ENCODE measurements around the gene TBC1D22A. TPM values are rescaled to one million over a fixed set of nuclear protein-coding genes. Genes with fewer than 3 reads are reported as not detected.

TBC1D22A gene
- total RNA-seq, 1 donor from 2014 or later: 24.2 TPM

- DNase-seq (ENCODE audit: low read depth): no peak
- Histone ChIP-seq H3K4me3 (ENCODE audit: insufficient read depth, low read depth, low read length) (no peak overlapping the region), H3K4me1 (ENCODE audit: insufficient read depth, low read length) (no peaks in the 10 kb centered on the region), H2AFZ (ENCODE audit: low read depth, low read length) (no peak overlapping the region), H4K20me1 (ENCODE audit: insufficient read depth, low read length) (peaks cover 30% of the 10 kb centered on the region), H3K79me2 (ENCODE audit: insufficient read depth, low read length) (no peaks in the 10 kb centered on the region), H3K9ac (ENCODE audit: low read length) (no peak overlapping the region), H3K27me3 (ENCODE audit: insufficient read depth, low read length) (no peaks in the 10 kb centered on the region), H3K9me3 (ENCODE audit: insufficient read depth, low read depth, low read length) (no peaks in the 10 kb centered on the region), H3K27ac (ENCODE audit: low read depth, low read length) (no peak overlapping the region), H3K36me3 (ENCODE audit: insufficient read depth, low read length) (no peaks in the 10 kb centered on the region), H3K4me2 (ENCODE audit: low read length) (no peak overlapping the region)
- no peak overlapping the region for H3K4me3 Mint-ChIP-seq (ENCODE audit: unreplicated experiment)
- H3K9me3 Mint-ChIP-seq (ENCODE audit: unreplicated experiment): no peaks in the 10 kb centered on the region
- H3K36me3 Mint-ChIP-seq (ENCODE audit: low read depth, unreplicated experiment): peaks cover 11% of the 10 kb centered on the region
- H3K4me1 Mint-ChIP-seq (ENCODE audit: low read depth, unreplicated experiment): peaks cover 2% of the 10 kb centered on the region
- no peak overlapping the region for H3K27ac Mint-ChIP-seq (ENCODE audit: unreplicated experiment)
- H3K27me3 Mint-ChIP-seq (ENCODE audit: low read depth, unreplicated experiment): no peaks in the 10 kb centered on the region
- TF ChIP-seq EZH2 (IDR thresholded peaks at IDR 0.05; ENCODE audit: insufficient read depth, low read length): no peak
- no peak for TF ChIP-seq CTCF (IDR thresholded peaks at IDR 0.05; ENCODE audit: insufficient read depth, low read depth, low read length)
- no peak for FAIRE-seq
Measured at GRCh38 chr22:46956498-46957215, 194.2 kb downstream of the TBC1D22A start.

- Histone ChIP-seq H3K4me2 (ENCODE audit: low read length) (no peak overlapping the region), H3K27me3 (ENCODE audit: insufficient read depth, low read length) (no peaks in the 10 kb centered on the region), H2AFZ (ENCODE audit: low read depth, low read length) (no peak overlapping the region), H3K36me3 (ENCODE audit: insufficient read depth, low read length) (no peaks in the 10 kb centered on the region), H4K20me1 (ENCODE audit: insufficient read depth, low read length) (peaks cover 31% of the 10 kb centered on the region), H3K79me2 (ENCODE audit: insufficient read depth, low read length) (no peaks in the 10 kb centered on the region), H3K9ac (ENCODE audit: low read length) (no peak overlapping the region), H3K4me1 (ENCODE audit: insufficient read depth, low read length) (no peaks in the 10 kb centered on the region), H3K27ac (ENCODE audit: low read depth, low read length) (no peak overlapping the region), H3K4me3 (ENCODE audit: insufficient read depth, low read depth, low read length) (no peak overlapping the region), H3K9me3 (ENCODE audit: insufficient read depth, low read depth, low read length) (no peaks in the 10 kb centered on the region)
- Mint-ChIP-seq H3K4me3 (ENCODE audit: unreplicated experiment) (no peak overlapping the region), H3K27ac (ENCODE audit: unreplicated experiment) (no peak overlapping the region), H3K9me3 (ENCODE audit: unreplicated experiment) (no peaks in the 10 kb centered on the region), H3K4me1 (ENCODE audit: low read depth, unreplicated experiment) (peaks cover 2% of the 10 kb centered on the region), H3K36me3 (ENCODE audit: low read depth, unreplicated experiment) (peaks cover 8% of the 10 kb centered on the region), H3K27me3 (ENCODE audit: low read depth, unreplicated experiment) (no peaks in the 10 kb centered on the region)
- FAIRE-seq (no peak), DNase-seq (ENCODE audit: low read depth) (no peak)
- TF ChIP-seq CTCF (IDR thresholded peaks at IDR 0.05; ENCODE audit: insufficient read depth, low read depth, low read length) (no peak), EZH2 (IDR thresholded peaks at IDR 0.05; ENCODE audit: insufficient read depth, low read length) (no peak)
Measured at GRCh38 chr22:46957521-46957920, 195.1 kb downstream of the TBC1D22A start.

- peaks cover 5% of the 10 kb centered on the region for H3K36me3 Mint-ChIP-seq (ENCODE audit: low read depth, unreplicated experiment)
- H4K20me1 ChIP-seq (ENCODE audit: insufficient read depth, low read length): peaks cover 26% of the 10 kb centered on the region
- no peaks in the 10 kb centered on the region for H3K36me3 ChIP-seq (ENCODE audit: insufficient read depth, low read length)
- H3K9me3 Mint-ChIP-seq (ENCODE audit: unreplicated experiment): no peaks in the 10 kb centered on the region
- H2AFZ ChIP-seq (ENCODE audit: low read depth, low read length): no peak overlapping the region
- no peaks in the 10 kb centered on the region for H3K9me3 ChIP-seq (ENCODE audit: insufficient read depth, low read depth, low read length)
- H3K4me2 ChIP-seq (ENCODE audit: low read length): no peak overlapping the region
- no peaks in the 10 kb centered on the region for H3K27me3 ChIP-seq (ENCODE audit: insufficient read depth, low read length)
- H3K4me3 ChIP-seq (ENCODE audit: insufficient read depth, low read depth, low read length): no peak overlapping the region
- no peak overlapping the region for H3K27ac Mint-ChIP-seq (ENCODE audit: unreplicated experiment)
- H3K4me3 Mint-ChIP-seq (ENCODE audit: unreplicated experiment): no peak overlapping the region
- H3K9ac ChIP-seq (ENCODE audit: low read length): no peak overlapping the region
- H3K27ac ChIP-seq (ENCODE audit: low read depth, low read length): no peak overlapping the region
- H3K4me1 Mint-ChIP-seq (ENCODE audit: low read depth, unreplicated experiment): peaks cover 2% of the 10 kb centered on the region
- TF ChIP-seq CTCF (IDR thresholded peaks at IDR 0.05; ENCODE audit: insufficient read depth, low read depth, low read length): no peak
- TF ChIP-seq EZH2 (IDR thresholded peaks at IDR 0.05; ENCODE audit: insufficient read depth, low read length): no peak
- no peaks in the 10 kb centered on the region for H3K27me3 Mint-ChIP-seq (ENCODE audit: low read depth, unreplicated experiment)
- H3K4me1 ChIP-seq (ENCODE audit: insufficient read depth, low read length): no peaks in the 10 kb centered on the region
- FAIRE-seq (no peak), DNase-seq (ENCODE audit: low read depth) (no peak)
- no peaks in the 10 kb centered on the region for H3K79me2 ChIP-seq (ENCODE audit: insufficient read depth, low read length)
Measured at GRCh38 chr22:46958191-46958590, 195.7 kb downstream of the TBC1D22A start.

Data from astrocyte (in vitro differentiated cells and primary cell).